HG03039 (cell line): ENCODE results near the gene GRK1.

ENCODE experiments used
- ATAC-seq: cut with Tn5 transposase; IDR thresholded peaks from one replicate; pipeline ENCODE4 v1.9.1; 2021; ENCODE audit warnings: mild to moderate bottlenecking, moderate library complexity; ENCODE audit not compliant: unreplicated experiment

Gene GRK1

GRCh38 chr13:113769881-113770280 is 102.9 kb downstream of the GRK1 start:
- ATAC-seq = no peak

GRCh38 chr13:113770441-113770840 is 103.4 kb downstream of the GRK1 start:
- no peak for ATAC-seq

GRCh38 chr13:113770937-113771336 is 103.9 kb downstream of the GRK1 start:
- ATAC-seq = no peak

- ATAC-seq = no peak
Observed at GRCh38 chr13:113771709-113772331, 104.8 kb downstream of the GRK1 start.

- no peak for ATAC-seq
Observed at GRCh38 chr13:113774177-113775107, 107.4 kb downstream of the GRK1 start.

- no peak for ATAC-seq
Observed at GRCh38 chr13:113775451-113776145, 108.6 kb downstream of the GRK1 start.

- no peak for ATAC-seq
Observed at GRCh38 chr13:113776231-113777125, 109.5 kb downstream of the GRK1 start.

- ATAC-seq = no peak
Observed at GRCh38 chr13:113777311-113778260, 110.6 kb downstream of the GRK1 start.

GRCh38 chr13:113781571-113781970 is 114.6 kb downstream of the GRK1 start:
- no peak for ATAC-seq

GRCh38 chr13:113782472-113782871 is 115.5 kb downstream of the GRK1 start:
- ATAC-seq = no peak

- no peak for ATAC-seq
Observed at GRCh38 chr13:113783200-113783881, 116.3 kb downstream of the GRK1 start.

- no peak for ATAC-seq
Observed at GRCh38 chr13:113783966-113784644, 117.1 kb downstream of the GRK1 start.

- no peak for ATAC-seq
Observed at GRCh38 chr13:113784645-113785024, 117.6 kb downstream of the GRK1 start.

GRCh38 chr13:113785051-113786010 is 118.3 kb downstream of the GRK1 start:
- no peak for ATAC-seq

- ATAC-seq = no peak
Observed at GRCh38 chr13:113786262-113786841, 119.3 kb downstream of the GRK1 start.
